Measurements from ENCODE around the gene PCDH9.

DNA sequence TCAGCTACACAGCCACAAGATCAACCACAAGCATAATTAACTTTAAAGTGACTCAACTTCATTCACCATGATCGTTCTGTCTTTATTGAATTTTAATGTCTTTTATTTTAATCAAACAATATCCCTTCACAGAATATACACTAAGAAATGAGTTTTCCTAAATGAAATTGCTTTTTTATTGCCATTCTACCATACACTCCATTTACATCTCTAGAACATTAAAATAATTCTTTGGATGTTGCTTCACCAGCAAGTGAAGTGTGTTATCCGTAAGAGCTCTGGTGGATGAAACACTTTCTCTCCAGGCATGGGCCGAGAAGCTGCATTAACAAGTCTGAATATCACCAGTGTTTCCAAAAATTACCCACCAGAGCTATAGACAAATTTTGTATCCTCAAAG is 789.2 kb downstream of the PCDH9 start:
- TF ChIP-seq, protein P1, sequence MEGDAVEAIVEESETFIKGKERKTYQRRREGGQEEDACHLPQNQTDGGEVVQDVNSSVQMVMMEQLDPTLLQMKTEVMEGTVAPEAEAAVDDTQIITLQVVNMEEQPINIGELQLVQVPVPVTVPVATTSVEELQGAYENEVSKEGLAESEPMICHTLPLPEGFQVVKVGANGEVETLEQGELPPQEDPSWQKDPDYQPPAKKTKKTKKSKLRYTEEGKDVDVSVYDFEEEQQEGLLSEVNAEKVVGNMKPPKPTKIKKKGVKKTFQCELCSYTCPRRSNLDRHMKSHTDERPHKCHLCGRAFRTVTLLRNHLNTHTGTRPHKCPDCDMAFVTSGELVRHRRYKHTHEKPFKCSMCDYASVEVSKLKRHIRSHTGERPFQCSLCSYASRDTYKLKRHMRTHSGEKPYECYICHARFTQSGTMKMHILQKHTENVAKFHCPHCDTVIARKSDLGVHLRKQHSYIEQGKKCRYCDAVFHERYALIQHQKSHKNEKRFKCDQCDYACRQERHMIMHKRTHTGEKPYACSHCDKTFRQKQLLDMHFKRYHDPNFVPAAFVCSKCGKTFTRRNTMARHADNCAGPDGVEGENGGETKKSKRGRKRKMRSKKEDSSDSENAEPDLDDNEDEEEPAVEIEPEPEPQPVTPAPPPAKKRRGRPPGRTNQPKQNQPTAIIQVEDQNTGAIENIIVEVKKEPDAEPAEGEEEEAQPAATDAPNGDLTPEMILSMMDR (IDR thresholded peaks at IDR 0.05), result no peak
- TF ChIP-seq POLR2AphosphoS5 (IDR thresholded peaks at IDR 0.05), result no peak
